Skeletal muscle cell (primary cell): ENCODE data around the gene NT5C1A.
A peak's percentile ranks its signal among the peaks of the same experiment; 100 is the strongest.

Experiments used
- DNase-seq: peaks from one replicate; pipeline ENCODE4 v3.0.0-alpha.2; 2010; ENCODE audit warnings: low read depth
- H3K4me3 ChIP-seq: 2 replicates; pipeline ENCODE4 v1.5.1; 2011; ENCODE audit warnings: low read depth, mild to moderate bottlenecking, control low read depth, low read length, moderate library complexity

The NT5C1A gene

DNA sequence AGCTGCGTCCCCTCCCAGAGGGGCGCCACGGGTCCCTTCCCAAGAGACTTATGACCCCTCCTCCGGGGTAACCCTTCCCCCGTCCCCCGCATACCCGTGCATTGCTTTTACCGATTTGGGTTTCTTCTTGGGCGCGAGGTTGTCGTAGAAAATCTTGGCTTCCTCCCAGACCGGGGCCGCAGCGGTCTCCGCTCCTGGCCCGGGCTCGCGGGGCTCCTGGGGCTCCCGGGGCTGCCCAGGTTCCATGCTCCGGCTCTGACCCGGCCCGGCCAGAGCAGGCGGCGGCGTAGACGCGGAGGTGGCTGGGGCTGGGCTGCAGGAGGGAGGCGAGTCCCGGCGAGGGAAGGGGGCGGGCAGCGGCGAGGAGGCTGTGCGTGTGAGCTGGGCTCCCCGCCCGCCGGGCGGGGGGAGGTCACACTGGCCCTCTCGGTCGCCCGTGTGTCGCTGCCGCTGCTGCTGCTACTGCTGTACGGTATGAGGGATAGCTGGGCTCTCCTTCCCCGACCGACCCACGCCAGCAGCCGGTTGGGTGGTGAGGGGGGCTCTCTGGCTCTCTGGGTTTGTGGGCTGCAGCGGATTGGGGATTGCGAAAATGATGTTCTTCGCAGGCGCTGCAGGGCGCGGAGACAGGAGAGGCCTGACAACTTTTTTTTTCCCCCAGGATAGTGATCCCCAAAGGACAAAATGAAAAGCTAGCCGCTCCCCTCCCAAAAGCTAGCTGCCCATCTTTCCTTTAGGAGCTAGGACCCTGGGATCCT, at the start of gene NT5C1A:
TSS of gene NT5C1A (minus strand) at position 315 of the 758 bp plus-strand sequence. CDS start at position 246, 69 bp downstream.
- DNase-seq, result no peak
- H3K4me3 ChIP-seq, result peak within 1 kb of the TSS; percentile 44

DNA sequence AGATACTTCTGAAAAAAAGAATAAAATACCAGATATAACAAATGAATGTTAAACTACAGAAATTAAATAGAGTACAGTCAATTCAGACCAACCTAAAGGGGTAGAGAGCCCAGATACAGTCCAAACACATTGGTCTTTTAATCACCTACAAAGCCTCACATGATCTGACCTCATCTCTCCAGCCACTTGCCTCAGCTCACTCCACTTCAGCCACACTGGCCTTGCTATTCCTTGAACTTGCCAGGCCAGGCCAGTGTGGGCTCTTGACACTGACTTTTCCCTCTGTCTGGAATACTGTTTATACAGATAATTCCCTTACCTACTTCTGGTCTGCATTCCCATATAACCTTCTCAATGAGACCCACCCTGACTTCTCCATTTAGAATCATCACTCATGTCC, 49.8 kb upstream of the NT5C1A start:
- DNase-seq, result no peak
- H3K4me3 ChIP-seq, result no peak overlapping the region

DNA sequence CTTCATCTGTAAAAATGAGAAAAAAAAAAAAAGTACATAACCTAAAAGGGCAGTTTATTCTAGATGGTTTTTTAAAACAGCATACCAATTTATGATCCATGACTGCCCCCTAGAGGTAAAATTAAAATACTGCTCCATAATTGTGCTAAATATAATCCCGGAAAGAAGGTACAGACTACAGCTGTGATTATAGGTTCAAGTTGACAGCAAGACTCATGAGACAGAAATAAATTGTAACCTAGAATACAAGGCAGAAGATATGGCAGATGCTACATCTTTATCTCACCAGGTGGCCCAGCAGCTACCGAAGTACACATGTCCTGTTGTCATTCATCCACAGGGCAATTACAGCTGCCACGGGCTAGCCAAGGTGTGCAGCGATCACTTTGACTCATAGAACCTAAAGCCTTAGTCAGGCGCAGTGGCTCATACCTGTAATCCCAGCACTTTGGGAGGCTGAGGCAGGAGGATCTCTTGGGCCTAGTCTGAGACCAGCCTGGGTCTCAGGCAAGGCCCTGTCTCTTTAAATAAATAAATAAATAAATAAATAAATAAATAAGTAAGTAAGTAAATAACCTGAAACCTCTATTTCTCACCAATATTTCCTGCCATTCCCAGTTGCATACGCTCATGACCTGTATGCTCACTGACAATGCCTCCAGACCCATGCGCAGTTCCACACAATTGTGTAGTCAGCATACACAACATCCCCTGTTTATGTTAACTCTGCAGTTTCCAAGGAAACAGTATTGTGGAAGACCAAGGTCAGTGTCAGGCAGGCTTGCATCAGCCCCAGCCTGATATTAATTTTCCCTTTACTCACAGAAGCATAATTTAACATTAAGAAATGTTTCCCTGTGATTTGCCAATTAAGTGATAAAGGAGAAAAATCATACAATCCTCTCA, 48.4 kb upstream of the NT5C1A start:
- DNase-seq, result no peak
- H3K4me3 ChIP-seq, result no peak overlapping the region

DNA sequence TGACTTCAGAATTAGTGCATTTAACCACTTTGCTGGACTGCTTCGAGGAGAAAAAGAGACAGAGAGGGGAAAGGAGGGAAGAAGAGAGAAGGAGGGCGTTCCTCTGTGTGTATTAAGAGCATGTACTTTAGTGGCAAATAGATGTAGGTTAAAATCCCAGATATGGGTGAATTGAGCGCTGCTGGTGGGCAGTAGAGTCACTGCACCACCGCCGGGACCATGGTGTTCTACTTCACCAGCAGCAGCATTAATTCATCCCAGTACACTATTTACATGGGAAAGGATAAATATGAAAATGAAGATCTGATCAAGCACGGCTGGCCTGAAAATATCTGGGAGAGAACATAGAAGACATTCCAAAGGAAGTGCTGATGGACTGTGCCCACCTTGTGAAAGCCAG, 45.9 kb upstream of the NT5C1A start:
- DNase-seq, result no peak
- H3K4me3 ChIP-seq, result no peak overlapping the region

DNA sequence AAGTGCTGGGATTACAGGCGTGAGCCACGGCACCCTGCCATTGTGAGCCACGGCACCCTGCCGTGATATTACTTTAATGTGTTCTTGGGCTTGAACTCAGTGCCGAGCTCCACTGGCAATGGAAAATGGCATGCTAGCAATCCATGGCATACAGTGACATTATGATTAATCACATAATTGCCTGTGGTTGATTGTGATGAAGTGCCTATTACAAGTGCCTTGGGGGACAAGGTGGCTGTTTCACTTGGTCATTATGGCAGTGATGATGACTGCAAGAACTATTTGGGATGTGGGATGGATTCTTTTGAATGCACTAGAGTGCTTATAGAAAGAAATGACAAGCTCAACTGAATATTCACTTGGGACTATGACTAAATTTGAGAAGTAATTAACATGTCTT, 41.6 kb upstream of the NT5C1A start:
- no peak overlapping the region for H3K4me3 ChIP-seq
- no peak for DNase-seq

DNA sequence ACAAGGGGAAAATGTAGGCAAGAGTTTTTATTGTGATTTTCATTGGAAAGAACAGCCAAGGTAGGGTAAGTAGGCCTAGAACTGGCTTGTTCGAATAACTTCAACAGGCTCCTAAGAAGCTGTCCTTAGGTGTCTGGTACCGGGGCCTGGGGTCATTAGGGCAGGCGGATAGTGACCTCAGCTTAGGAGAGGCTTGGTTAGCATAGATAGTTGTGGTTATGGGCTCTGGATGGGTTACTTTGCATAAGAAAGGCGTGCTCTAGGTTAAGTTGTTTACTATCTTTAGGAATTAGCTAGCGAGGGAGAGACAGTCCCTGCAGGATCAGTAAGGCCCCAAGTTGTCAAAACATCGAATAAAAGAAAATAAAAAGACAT, 40.0 kb upstream of the NT5C1A start:
- no peak overlapping the region for H3K4me3 ChIP-seq
- DNase-seq, result no peak

DNA sequence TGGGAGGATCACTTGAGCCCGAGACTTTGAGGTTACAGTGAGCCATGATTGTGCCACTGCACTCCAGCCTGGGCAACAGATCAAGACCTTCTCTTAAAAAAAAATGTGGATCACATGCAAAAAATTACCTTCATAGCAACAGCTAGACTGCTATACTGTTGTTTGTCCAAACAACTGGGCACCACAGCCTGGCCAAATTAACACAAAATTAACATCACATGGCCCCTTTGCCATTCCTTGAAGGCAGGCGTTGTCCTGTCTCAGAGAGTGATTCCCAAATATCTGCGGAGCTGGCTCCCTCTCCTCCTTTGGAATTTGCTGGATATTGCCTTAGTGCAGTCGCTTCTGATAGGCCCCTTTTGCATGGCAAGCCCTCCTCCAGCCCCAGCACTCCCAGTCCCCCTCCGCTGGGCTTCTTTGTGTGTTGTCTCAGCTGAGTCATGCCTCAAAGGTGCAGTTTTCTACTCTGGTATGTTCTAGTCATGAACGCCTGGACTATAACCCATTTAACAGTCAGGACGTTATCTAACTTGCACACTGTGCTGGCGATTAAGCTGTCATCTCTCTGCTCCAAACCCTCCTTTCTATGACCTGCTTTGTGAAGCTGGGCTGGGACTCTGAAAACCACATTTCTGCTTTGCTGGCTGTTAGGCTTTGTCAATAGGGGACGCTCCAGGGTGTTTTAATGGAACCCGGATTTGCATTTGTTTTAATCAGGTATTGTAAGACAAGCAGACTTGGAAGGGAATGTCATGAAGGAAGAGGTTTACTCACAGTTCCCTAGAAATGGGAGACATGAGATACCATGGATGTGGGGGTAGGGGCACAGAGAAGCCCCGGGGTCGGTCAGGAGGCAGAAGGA, 39.4 kb upstream of the NT5C1A start:
- H3K4me3 ChIP-seq, result no peak overlapping the region
- no peak for DNase-seq

DNA sequence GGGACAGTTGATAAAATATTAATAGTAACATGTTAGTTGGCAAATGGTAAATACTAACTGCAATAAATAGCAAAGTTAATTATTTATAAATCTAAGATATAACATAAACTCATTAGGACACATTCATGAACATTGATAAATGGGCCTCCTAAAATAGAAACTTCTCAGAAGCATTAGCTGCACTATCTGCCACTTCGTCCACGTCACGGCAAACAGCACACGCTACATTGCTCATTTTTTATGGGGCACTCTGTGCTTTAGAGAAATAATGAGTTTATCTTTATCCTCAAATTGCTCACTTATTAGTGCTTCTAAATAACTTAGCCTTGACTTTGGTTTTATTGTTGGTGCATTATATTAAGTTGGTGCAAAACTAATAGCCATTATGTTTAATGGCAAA, 35.6 kb upstream of the NT5C1A start:
- no peak for DNase-seq

DNA sequence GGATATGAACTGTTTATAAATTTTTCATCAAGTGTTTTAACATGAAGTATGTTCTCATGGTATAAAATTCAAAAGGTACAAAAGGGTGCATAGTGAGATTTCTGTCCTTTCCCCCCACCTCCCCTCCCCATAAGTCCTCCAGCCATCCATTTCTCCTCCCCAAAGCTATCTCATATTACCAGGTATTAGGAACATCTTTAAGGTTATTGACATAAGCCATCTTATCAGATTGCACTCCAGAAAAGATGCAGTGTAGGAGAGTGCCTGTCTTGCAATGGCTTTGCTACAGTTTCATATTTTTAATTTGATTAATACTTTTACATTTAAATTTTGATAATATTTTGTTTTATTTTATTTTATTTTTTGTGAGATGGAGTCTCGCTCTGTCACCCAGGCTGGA, 32.9 kb upstream of the NT5C1A start:
- H3K4me3 ChIP-seq, result no peak overlapping the region
- DNase-seq, result no peak

More for the DNA sequence above, 35.6 kb upstream of the NT5C1A start:
- H3K4me3 ChIP-seq, result no peak overlapping the region

DNA sequence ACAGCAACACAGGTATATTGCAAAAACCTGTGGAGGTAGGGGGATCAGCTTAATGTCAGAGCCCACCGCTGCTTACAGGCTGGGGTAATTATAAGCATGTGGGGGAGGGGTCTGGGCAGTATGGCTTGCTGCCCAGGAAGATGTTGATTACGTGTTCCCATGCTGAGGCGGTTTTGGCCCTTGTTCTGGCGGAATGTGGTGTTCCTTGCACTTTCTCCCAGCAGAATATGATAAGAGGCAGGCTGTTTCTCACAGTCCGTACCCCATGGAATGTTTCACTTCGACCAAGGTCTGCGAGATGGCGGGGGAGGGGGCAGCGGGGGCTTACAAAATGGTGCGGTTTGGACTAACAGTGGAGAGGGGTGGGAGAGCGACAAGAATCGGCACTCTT, 29.1 kb upstream of the NT5C1A start:
- peak; percentile 34 for DNase-seq
- peak overlapping the region; percentile 24 for H3K4me3 ChIP-seq

DNA sequence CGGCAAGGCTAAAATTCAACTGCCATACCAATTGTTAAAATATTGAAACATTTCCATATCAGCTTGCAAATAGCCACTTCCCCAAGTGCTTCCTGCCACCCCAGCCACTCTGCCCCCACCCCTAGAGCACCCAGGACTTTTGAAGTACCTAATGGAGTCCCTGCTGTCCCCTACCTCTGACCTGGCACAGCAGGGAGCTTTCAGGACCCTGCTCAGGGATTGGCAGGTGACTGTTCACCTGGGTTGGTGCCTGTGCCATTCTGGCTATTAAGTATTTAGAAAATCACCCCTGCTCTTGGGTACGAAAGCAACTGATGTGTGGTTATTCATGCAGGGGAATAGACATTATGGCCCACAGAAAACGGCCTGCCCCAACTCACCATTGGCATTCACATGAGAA, 28.4 kb upstream of the NT5C1A start:
- H3K4me3 ChIP-seq, result no peak overlapping the region
- no peak for DNase-seq

DNA sequence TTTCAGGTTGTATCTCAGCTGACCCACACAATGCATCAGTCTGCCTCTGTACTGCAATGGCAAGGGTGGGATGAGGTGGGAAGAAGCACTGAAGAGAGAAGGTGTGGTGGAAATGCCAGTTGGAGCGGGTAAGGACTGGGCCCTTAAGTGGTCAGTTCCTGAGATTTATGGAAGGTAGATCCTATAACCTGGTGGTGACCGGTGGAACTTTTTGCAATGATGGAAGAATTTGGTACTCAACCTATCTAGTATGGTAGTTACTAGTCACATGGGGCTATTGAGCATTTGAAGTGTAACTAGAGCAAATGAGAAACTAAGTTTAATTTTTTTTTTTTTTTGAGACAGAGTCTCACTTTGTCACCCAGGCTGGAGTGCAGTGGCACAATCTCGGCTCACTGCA, 27.5 kb upstream of the NT5C1A start:
- no peak for DNase-seq
- no peak overlapping the region for H3K4me3 ChIP-seq

DNA sequence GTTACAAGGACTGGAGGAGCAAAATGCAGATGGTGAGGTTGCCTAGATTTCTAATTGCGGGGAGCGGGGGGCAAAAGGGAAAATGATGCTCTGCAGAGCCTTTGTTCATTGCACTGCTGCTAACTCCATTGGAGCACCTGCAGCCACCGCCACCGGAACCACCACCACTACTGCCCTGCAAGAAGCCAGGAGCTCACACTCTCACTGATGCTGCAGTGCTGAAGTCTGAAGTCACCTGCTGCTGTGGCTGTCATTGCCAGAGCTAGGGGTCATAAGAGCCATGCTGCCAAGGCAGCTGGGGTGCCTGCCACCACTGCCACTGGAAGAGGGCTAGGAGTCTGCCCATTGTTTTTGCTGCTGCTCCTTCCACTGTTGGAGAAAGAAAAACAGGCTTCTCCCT, 26.7 kb upstream of the NT5C1A start:
- no peak overlapping the region for H3K4me3 ChIP-seq
- DNase-seq, result no peak

DNA sequence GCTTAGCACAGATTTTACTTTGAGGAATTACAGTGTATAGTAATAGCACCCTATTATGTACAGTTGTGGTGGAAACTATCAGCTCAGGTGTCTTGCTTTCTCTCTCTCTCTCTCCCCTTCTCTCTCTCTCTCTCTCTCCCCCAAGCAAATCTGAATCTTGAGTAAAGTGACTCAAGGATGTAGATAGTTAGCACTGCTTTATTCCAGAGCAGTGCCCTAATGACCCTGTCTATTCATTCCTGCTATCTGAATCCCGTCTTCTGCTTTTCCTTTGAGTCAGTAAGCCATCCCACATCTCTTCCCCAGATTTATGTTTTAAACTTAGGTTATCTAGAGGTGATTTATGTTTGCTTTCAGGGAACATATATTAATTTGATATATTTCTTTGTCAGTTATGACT, 24.5 kb upstream of the NT5C1A start:
- DNase-seq, result no peak
- H3K4me3 ChIP-seq, result no peak overlapping the region

DNA sequence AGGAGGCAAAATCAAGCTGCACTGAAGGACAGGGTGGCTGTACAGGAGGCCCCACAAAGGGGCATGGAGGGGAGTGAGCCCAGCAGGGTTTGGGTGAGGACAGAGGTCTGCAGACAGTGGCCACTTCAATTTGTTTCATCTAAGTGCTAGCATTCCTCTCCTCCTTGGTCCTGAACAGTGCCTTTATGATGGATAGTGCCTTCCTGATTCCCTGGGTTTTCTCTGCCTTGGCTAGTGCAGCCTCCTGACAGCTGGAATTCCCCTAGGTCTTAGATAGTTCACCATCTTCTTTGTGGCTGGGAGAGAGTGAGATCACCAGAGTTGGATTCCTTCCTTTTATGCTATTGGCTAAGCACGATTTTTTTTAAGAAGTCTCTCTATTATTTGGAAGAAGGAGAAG, 23.1 kb upstream of the NT5C1A start:
- DNase-seq, result no peak
- no peak overlapping the region for H3K4me3 ChIP-seq

DNA sequence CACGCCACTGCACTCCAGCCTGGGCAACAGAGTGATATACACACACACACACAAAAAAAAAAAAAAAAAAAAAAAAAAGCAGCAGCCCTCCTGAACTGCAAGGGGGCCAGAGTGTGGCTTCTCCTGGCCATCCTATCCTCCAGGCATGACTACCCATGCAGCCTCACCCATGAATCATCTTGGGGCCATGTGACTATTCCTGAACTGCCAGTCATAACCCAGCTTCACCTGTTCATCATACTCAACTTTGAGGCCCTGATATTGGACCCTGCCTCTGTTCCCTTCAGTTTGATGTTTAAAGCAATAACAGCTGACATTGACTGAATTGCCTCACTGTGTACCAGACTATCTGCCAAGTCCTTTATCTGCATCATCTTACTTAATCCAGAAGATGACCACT, 22.1 kb upstream of the NT5C1A start:
- no peak overlapping the region for H3K4me3 ChIP-seq
- peak; percentile 31 for DNase-seq

DNA sequence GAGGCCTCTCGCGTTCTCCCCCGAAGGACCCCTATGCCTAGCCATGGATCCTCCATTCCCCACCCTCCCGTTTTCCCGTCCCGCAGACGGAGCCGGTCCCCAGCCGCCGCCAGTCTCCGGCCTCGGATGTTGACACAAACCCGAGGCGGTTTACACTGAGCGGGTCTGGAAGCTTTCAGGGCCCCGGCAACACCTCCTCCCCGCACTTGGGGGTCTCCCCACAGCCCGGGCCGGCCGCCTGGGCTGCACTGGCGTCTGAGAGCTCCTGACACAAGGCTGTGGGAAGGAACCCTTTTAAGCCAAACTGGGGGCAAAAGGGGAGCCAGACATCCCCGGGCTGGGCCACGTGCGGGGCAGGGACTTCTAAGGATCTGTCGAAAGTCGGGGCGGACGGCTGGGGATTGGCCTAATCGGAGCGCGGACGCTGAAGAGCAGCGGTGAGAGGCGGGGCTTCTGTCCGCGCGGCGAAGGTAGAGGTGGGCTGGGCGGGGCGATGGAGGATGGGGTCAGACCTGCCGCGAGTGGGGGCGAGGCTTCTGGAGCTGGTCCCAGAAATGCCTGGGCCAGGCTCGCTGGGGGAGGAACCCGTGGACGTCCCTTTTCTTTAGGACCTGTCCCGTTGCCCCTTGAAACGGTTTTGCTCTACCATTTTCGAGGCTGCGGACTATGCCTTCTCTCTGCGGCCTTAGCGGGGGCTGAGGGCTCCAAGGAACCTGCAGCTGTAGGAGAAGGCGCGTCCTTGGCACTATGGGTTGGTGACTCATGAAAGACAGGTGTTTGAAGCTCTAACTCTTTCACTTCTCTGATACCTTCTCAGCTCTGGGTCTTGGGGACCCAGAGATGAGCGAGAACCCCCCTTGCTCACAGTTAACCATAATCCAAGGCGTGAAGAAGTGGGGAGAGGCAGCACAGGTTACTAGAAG, 20.5 kb upstream of the NT5C1A start:
- no peak for DNase-seq
- no peak overlapping the region for H3K4me3 ChIP-seq

DNA sequence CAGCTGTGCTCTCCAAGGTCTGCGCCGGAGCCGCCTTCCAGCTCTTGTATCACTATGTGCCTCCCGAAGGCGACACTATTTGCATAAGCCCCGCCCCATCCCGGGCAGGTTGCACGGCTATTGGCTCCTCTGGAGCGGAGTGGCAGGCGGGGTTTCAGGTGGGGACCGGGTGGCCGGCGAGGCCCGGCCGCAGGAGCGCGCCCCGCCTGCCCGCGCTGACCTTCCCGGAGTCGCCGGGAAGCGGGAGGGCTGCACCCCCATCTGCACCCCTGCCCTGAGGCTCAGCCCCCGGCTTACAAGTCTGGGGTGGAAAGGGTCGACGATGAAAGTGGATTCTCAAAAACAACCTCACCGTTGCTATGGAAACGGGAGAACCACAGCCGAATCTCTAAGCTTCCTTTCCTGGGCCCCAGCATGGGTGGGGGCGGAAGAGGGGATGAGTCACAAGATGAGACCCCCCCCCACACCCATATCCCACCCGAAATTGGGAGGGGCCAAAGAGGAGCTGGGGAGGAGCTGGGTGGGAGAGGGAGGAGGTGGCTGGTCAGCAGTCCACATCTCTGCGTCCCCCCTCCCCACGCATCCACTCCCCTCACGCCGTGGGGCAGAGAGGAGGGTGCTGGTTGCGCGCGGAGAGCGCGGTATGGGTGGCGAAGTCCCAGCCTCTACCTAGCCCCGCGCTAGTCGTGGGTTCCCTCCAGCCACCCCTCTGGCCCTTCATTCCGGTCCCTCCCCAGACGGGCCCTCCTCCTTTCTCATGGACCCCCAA, 19.7 kb upstream of the NT5C1A start, which contains the start of gene HPCAL4:
TSS of gene HPCAL4 (minus strand) at position 51 of the 769 bp plus-strand sequence. CDS start 6,830 bp downstream, outside the sequence.
- no peak for DNase-seq
- peak within 1 kb of the TSS; percentile 27 for H3K4me3 ChIP-seq
